HCT116 (cell line): ENCODE data around the gene TRPV2. TPM values are rescaled to one million over a fixed set of nuclear protein-coding genes. Genes with fewer than 3 reads are reported as not detected.

Experiments used
- ATAC-seq: fragments of 200-7000 bp; cut with Tn5 transposase; 2 replicates; pipeline ENCODE4 v1.9.1; 2020; ENCODE audit warnings: mild to moderate bottlenecking, moderate library complexity
- BruUV-seq: library from RNA; stranded (reverse); fragments of 400-500 nt; replicated peaks from 2 replicates; lab custom pipeline; 2021; lab: Mats Ljungman, UMichigan
- CTCF ChIA-PET: fragments of 300-600 bp; sonication (Branson Sonifier 250); formaldehyde crosslinking; loops from one replicate; lab custom pipeline; 2021; ENCODE audit warnings: antibody characterized with exemption; lab: Charles Lee
- POLR2A ChIA-PET: fragments of 300-600, 350-600 bp; sonication (Branson Sonifier 250); formaldehyde crosslinking; loops from one replicate; lab custom pipeline; 2021; ENCODE audit warnings: antibody characterized with exemption; lab: Charles Lee
- RAD21 ChIA-PET, 2 experiments: fragments of 300-600 bp; sonication (Branson Sonifier 250); formaldehyde crosslinking; loops; one replicate each; lab custom pipeline; 2023; ENCODE audit warnings: low total read pairs in 2 of 2; ENCODE audit not compliant: uncharacterized antibody in 2 of 2, unreplicated experiment in 2 of 2, low non-redundant PET in 1 of 2; lab: Charles Lee
- DNase-seq: peaks from one replicate; pipeline ENCODE4 v3.0.0-alpha.2; 2010; ENCODE audit warnings: low read depth, low spot score
- H2AFZ ChIP-seq: fragments of 200-600 bp; shearing (Covaris generic), sonication (generic); 2 replicates; pipeline ENCODE4 v1.6.1; 2017; ENCODE audit warnings: low read depth, mixed run types, mixed read lengths, antibody characterized with exemption, low read length; ENCODE audit not compliant: poor library complexity, severe bottlenecking
- H3K27ac ChIP-seq: 2 replicates; pipeline ENCODE4 v1.5.1; 2012; ENCODE audit warnings: low read depth, low read length
- H3K27me3 ChIP-seq: fragments of 200-600 bp; sonication (generic); 2 replicates; pipeline ENCODE4 v1.6.1; 2016; ENCODE audit warnings: mixed run types, low read length, mixed read lengths; ENCODE audit not compliant: insufficient read depth
- H3K36me3 ChIP-seq, 2 experiments: fragments of 200-500 bp in 1 of 2; fragments of 200-600 bp in 1 of 2; sonication (Bioruptor generic) in 1 of 2; sonication (generic) in 1 of 2; 2 replicates each; pipeline versions ENCODE4 v1.5.1 to v1.6.1; 2014 to 2016; ENCODE audit warnings: low read length in 2 of 2, inconsistent platforms in 1 of 2, mixed read lengths in 1 of 2, mixed run types in 1 of 2; ENCODE audit not compliant: insufficient read depth in 2 of 2, control insufficient read depth in 1 of 2
- H3K4me1 ChIP-seq, 2 experiments: fragments of 200-600 bp in 1 of 2; sonication (generic) in 1 of 2; 2 replicates each; pipeline versions ENCODE4 v1.5.1 to v1.6.1; 2012 to 2017; ENCODE audit warnings: low read length in 2 of 2, inconsistent platforms in 1 of 2, mild to moderate bottlenecking in 1 of 2, mixed read lengths in 1 of 2, mixed run types in 1 of 2, moderate library complexity in 1 of 2; ENCODE audit not compliant: insufficient read depth in 2 of 2, control insufficient read depth in 1 of 2
- H3K4me2 ChIP-seq: fragments of 200-600 bp; sonication (generic); 2 replicates; pipeline ENCODE4 v1.6.1; 2017; ENCODE audit warnings: mixed run types, low read length, mixed read lengths
- H3K4me3 ChIP-seq, 2 experiments: fragments of 200-600 bp in 1 of 2; sonication (generic) in 1 of 2; replicated peaks in 1 of 2; 2 replicates each; pipeline ENCODE4 v1.5.1; 2011 to 2016; ENCODE audit warnings: low read length in 2 of 2, control low read depth in 1 of 2, low read depth in 1 of 2, mild to moderate bottlenecking in 1 of 2, mixed read lengths in 1 of 2, mixed run types in 1 of 2
- H3K79me2 ChIP-seq: fragments of 200-600 bp; sonication (generic); 2 replicates; pipeline ENCODE4 v1.6.1; 2017; ENCODE audit warnings: mild to moderate bottlenecking, mixed run types, low read length, moderate library complexity, mixed read lengths; ENCODE audit not compliant: insufficient read depth
- H3K9ac ChIP-seq: fragments of 200-600 bp; sonication (generic); 2 replicates; pipeline ENCODE4 v1.6.1; 2016; ENCODE audit warnings: low read length, mixed read lengths
- H3K9me2 ChIP-seq: fragments of 200-600 bp; sonication (generic), shearing (Covaris generic); 2 replicates; pipeline ENCODE4 v1.6.1; 2017; ENCODE audit warnings: mixed run types, mild to moderate bottlenecking, moderate library complexity; ENCODE audit not compliant: insufficient read depth
- H3K9me3 ChIP-seq, 2 experiments: fragments of 200-500 bp in 1 of 2; fragments of 200-600 bp in 1 of 2; sonication (Bioruptor generic) in 1 of 2; sonication (generic) in 1 of 2; 2 replicates each; pipeline ENCODE4 v1.6.1; 2014 to 2017; ENCODE audit warnings: low read length in 2 of 2, mixed read lengths in 2 of 2, inconsistent platforms in 1 of 2, low read depth in 1 of 2, mild to moderate bottlenecking in 1 of 2, mixed run types in 1 of 2, moderate library complexity in 1 of 2; ENCODE audit not compliant: control insufficient read depth in 1 of 2, insufficient read depth in 1 of 2
- H4K20me1 ChIP-seq: fragments of 200-600 bp; sonication (generic), shearing (Covaris generic); 2 replicates; pipeline ENCODE4 v1.6.1; 2017; ENCODE audit warnings: mixed run types, mild to moderate bottlenecking, moderate library complexity; ENCODE audit not compliant: insufficient read depth
- CBX3 ChIP-seq: IDR thresholded peaks from 2 replicates; pipeline ENCODE4 v1.6.1; 2012; ENCODE audit warnings: low read depth
- CEBPB ChIP-seq: IDR thresholded peaks from 2 replicates; pipeline ENCODE4 v1.6.1; 2012; ENCODE audit warnings: low read depth
- CTCF ChIP-seq, 3 experiments: fragments of 200-600 bp in 1 of 3; sonication (generic) in 1 of 3; IDR thresholded peaks in 2 of 3; conservative IDR thresholded peaks in 1 of 3; 2 replicates each; pipeline ENCODE4 v1.5.1; 2012 to 2017; ENCODE audit warnings: low read depth in 2 of 3, low read length in 2 of 3, antibody characterized with exemption in 1 of 3, borderline replicate concordance in 1 of 3, control low read depth in 1 of 3, mild to moderate bottlenecking in 1 of 3, mixed read lengths in 1 of 3, mixed run types in 1 of 3, moderate library complexity in 1 of 3; ENCODE audit not compliant: insufficient read depth in 1 of 3
- EGR1 ChIP-seq: IDR thresholded peaks from 2 replicates; pipeline ENCODE4 v1.6.1; 2012; ENCODE audit warnings: low read depth
- ELF1 ChIP-seq: IDR thresholded peaks from 2 replicates; pipeline ENCODE4 v1.6.1; 2012; ENCODE audit warnings: low read depth, borderline replicate concordance
- EZH2 ChIP-seq: fragments of 200-600 bp; sonication (generic); IDR thresholded peaks from 2 replicates; pipeline ENCODE4 v1.6.1; 2017; ENCODE audit warnings: antibody characterized with exemption, mixed run types
- EZH2phosphoT487 ChIP-seq: fragments of 200-600 bp; IDR thresholded peaks from 2 replicates; pipeline ENCODE4 v1.6.1; 2018; ENCODE audit warnings: antibody characterized with exemption, borderline replicate concordance
- FOSL1 ChIP-seq: IDR thresholded peaks from 2 replicates; pipeline ENCODE4 v1.6.1; 2012; ENCODE audit warnings: low read depth
- JUND ChIP-seq: IDR thresholded peaks from 2 replicates; pipeline ENCODE4 v1.6.1; 2012
- MAX ChIP-seq: IDR thresholded peaks from 2 replicates; pipeline ENCODE4 v1.6.1; 2012
- REST ChIP-seq: IDR thresholded peaks from 2 replicates; pipeline ENCODE4 v1.6.1; 2012; ENCODE audit warnings: low read depth
- SIN3A ChIP-seq: IDR thresholded peaks from 2 replicates; pipeline ENCODE4 v1.6.1; 2012; ENCODE audit warnings: low read depth
- SP1 ChIP-seq: IDR thresholded peaks from 2 replicates; pipeline ENCODE4 v1.6.1; 2012; ENCODE audit warnings: low read depth
- TCF7L2 ChIP-seq: IDR thresholded peaks from 2 replicates; pipeline ENCODE4 v1.7.0; 2011; ENCODE audit warnings: borderline replicate concordance, inconsistent platforms; ENCODE audit not compliant: insufficient read depth, insufficient read length; ENCODE audit errors: extremely low read depth
- YY1 ChIP-seq: IDR thresholded peaks from 2 replicates; pipeline ENCODE4 v1.6.1; 2011; ENCODE audit warnings: low read length, low read depth, moderate library complexity, mild to moderate bottlenecking; ENCODE audit not compliant: insufficient replicate concordance; ENCODE audit errors: extremely low read depth
- ZFX ChIP-seq: fragments of 450-650 bp; IDR thresholded peaks from 2 replicates; pipeline ENCODE4 v1.6.1; 2017
- intact Hi-C: fragments of 100-400 bp; cut with micrococcal nuclease; formaldehyde crosslinking; loops from 2 replicates; pipeline ENCODE4 v1.10.0; 2022
- total RNA-seq: library from RNA; stranded (reverse); gene quantifications from one replicate; pipeline ENCODE4 v1.2.1, GENCODE V29; 2021; ENCODE audit not compliant: unreplicated experiment

TRPV2 gene
- total RNA-seq, 1 experiment from 2014 or later = 2.7 TPM

GRCh38 chr17:16466407-16466806 is 51.0 kb downstream of the TRPV2 start (continued):
- TF ChIP-seq CTCF (IDR thresholded peaks at IDR 0.05 in 2 of 3, conservative IDR thresholded peaks at IDR 0.05 in 1 of 3; ENCODE audit: borderline replicate concordance in 1 of 3, insufficient read depth in 1 of 3, low read depth in 2 of 3, low read length in 2 of 3) (no peak), EZH2 (no peak), JUND (no peak), CEBPB (no peak), EZH2phosphoT487 (no peak)
- TF ChIP-seq, all 23 proteins: peak for 0

- no peak overlapping the region for H2AFZ ChIP-seq
- H3K4me2 ChIP-seq = no peak overlapping the region
- TF ChIP-seq FOSL1 = no peak
- no peak overlapping the region for H3K4me3 ChIP-seq
- ChIA-PET POLR2A (no interaction called here), RAD21 (no interaction called here), CTCF (no interaction called here)
- no peak overlapping the region for H3K27ac ChIP-seq
- no TSS peak for BruUV-seq
- H4K20me1 ChIP-seq = no peaks in the 10 kb centered on the region
- DNase-seq = no peak
- intact Hi-C loops = no loop called here
- no peaks in the 10 kb centered on the region for H3K79me2 ChIP-seq
- H3K9me2 ChIP-seq = no peaks in the 10 kb centered on the region
- H3K9ac ChIP-seq = no peak overlapping the region
- H3K27me3 ChIP-seq = no peaks in the 10 kb centered on the region
- no peaks in the 10 kb centered on the region for H3K36me3 ChIP-seq
- ATAC-seq = no peak
- no peaks in the 10 kb centered on the region for H3K9me3 ChIP-seq
- peaks cover 0 to 9% of the 10 kb centered on the region in 2 experiments; a peak in 1 of 4 replicates for H3K4me1 ChIP-seq
Observed at GRCh38 chr17:16467044-16467443, 51.7 kb downstream of the TRPV2 start.

- peaks cover 0 to 9% of the 10 kb centered on the region in 2 experiments; a peak in 1 of 4 replicates for H3K4me1 ChIP-seq
- H4K20me1 ChIP-seq = no peaks in the 10 kb centered on the region
- ATAC-seq (no peak), DNase-seq (no peak)
- ChIA-PET CTCF (no interaction called here), RAD21 (no interaction called here), POLR2A (no interaction called here)
- no peaks in the 10 kb centered on the region for H3K27me3 ChIP-seq
- no peak overlapping the region for H3K4me2 ChIP-seq
- no TSS peak for BruUV-seq
- no peak overlapping the region for H2AFZ ChIP-seq
- no peak overlapping the region for H3K4me3 ChIP-seq
- H3K36me3 ChIP-seq = no peaks in the 10 kb centered on the region
- no peak overlapping the region for H3K27ac ChIP-seq
- H3K9me2 ChIP-seq = no peaks in the 10 kb centered on the region
- no peaks in the 10 kb centered on the region for H3K79me2 ChIP-seq
- TF ChIP-seq SP1 = no peak
- TF ChIP-seq CEBPB = no peak
- TF ChIP-seq REST = no peak
- TF ChIP-seq YY1 = no peak
- TF ChIP-seq MAX = no peak
- TF ChIP-seq TCF7L2 = no peak
- no peak for TF ChIP-seq SIN3A
- no peak for TF ChIP-seq CBX3
- no peak for TF ChIP-seq ZFX
- TF ChIP-seq EGR1 = no peak
- no peak for TF ChIP-seq ELF1
- H3K9me3 ChIP-seq = no peaks in the 10 kb centered on the region
- H3K9ac ChIP-seq = no peak overlapping the region
- intact Hi-C loops = no loop called here
Observed at GRCh38 chr17:16467886-16468285, 52.5 kb downstream of the TRPV2 start.
